GM18873 (cell line): ENCODE measurements around the gene CYP2C18.
"Not testable (repeated sequence)": the region's sequence is repeated elsewhere in the genome, so short reads cannot be mapped to it uniquely, and the experiment has no call there.

Experiments used
- ATAC-seq: cut with Tn5 transposase; IDR thresholded peaks from one replicate; pipeline ENCODE4 v1.9.1; 2021; ENCODE audit warnings: mild to moderate bottlenecking, moderate library complexity, moderate number of reproducible peaks; ENCODE audit not compliant: unreplicated experiment, low FRiP score

The CYP2C18 gene

GRCh38 chr10:94683214-94684054, at the start of gene CYP2C18:
CYP2C18 (plus strand) TSS chr10:94683729; CDS start chr10:94683820, 91 bp downstream.
- ATAC-seq: no peak

GRCh38 chr10:94638097-94638496, 45.4 kb upstream of the CYP2C18 start:
- ATAC-seq: not testable (repeated sequence)

GRCh38 chr10:94639902-94640301, 43.6 kb upstream of the CYP2C18 start:
- ATAC-seq: no peak

GRCh38 chr10:94640562-94640961, 43.0 kb upstream of the CYP2C18 start:
- no peak for ATAC-seq

GRCh38 chr10:94641480-94641879, 42.0 kb upstream of the CYP2C18 start:
- no peak for ATAC-seq

DNA sequence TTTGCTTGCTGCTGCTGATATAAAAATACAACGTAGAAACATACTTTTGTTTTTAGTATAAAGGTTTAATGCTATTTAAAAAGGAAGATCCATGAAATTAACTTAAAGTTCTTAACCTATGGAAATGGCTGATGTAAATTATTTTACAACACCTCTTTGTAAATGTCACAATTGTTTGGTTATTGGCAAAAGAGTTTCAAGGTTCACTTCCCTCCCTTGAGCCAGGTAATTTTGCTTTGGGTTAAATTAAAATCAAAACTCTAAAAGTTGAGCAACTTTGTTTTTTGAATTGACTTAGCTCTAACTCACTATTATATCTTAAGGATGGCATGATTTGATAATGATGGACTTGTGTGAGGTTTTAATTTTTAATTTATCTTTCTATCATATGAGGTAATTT, 39.2 kb upstream of the CYP2C18 start:
- ATAC-seq: no peak

DNA sequence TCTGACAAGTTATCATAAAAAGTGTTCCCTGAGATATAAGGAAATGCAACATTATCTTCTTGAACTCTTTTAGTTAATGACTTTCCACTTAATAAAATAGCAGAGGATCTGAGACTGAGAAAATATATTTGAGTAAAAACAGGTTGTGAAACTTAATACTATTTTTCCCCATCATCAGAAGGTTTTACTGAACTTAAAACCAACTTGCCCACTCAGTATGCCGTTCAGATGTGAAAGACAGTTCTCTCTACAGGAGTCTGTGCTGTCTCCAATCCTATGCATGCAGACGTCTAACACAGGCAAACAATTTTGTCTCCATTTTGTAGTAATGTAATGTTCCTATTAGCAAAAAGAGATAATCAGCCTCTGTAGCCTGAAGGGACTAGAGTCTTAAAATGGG, 38.2 kb upstream of the CYP2C18 start:
- ATAC-seq: no peak

DNA sequence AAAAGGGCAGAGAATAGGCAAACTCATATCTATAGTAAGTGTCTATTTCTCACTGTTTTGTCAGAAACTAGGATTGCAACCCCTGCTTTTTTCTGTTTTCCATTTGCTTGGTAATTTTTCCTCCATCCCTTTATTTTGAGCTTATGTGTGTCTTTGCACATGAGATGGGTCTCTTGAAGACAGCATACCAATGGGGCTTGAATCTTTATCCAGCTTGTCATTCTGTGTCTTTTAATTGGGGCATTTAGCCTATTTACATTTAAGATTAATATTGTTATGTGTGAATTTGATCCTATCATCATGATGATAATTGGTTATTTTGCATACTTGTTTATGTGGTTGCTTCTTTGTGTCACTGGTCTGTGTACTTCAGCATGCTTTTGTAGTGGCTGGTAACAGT, 28.3 kb upstream of the CYP2C18 start:
- not testable (repeated sequence) for ATAC-seq

DNA sequence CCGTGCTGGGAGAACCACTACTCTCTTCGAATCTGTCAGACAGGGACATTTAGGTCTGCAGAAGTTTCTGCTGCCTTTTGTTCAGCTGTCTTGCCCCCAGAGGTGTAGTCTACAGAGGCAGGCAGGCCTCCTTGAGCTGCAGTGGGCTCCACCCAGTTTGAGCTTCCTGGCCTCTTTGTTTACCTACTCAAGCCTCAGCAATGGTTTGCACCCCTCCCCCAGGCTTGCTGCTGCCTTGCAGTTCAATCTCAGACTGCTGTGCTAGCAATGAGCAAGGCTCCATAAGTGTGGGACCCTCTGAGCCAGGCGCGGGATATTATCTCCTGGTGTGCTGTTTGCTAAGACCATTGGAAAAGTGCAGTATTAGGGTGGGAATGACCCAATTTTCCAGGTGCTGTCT, 20.5 kb upstream of the CYP2C18 start:
- ATAC-seq: not testable (repeated sequence)

DNA sequence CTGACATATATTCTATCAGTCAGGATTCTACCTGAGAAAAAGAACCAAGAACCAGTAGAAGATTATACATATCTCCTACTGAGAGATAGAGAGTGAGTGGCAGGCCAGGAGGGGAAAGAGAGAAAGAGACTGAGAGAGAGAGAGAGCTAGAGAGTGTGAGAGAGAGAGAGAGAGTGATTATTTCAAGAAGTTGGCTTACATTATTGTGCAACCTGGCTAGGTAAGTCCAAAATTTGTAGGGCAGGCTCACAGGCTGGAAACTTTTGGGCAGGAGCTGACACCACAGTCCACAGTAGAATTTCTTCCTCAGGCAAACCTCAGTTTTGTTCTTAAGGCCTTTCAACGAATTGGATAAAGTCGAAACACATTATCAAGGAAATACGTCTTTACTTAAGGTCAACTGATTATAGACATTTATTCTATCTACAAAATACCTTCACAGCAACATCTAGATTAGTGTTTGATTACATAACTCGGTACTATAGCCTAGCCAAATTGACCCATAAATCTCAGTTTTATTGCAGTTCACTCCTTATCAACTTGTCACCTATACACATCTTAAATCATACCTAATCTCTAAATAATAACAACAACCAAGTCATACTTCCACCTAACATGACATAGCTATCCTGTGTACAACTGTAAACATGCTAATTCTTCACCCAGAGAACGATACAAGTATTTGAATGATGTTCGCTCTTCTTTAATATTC, 17.0 kb upstream of the CYP2C18 start:
- no peak for ATAC-seq

DNA sequence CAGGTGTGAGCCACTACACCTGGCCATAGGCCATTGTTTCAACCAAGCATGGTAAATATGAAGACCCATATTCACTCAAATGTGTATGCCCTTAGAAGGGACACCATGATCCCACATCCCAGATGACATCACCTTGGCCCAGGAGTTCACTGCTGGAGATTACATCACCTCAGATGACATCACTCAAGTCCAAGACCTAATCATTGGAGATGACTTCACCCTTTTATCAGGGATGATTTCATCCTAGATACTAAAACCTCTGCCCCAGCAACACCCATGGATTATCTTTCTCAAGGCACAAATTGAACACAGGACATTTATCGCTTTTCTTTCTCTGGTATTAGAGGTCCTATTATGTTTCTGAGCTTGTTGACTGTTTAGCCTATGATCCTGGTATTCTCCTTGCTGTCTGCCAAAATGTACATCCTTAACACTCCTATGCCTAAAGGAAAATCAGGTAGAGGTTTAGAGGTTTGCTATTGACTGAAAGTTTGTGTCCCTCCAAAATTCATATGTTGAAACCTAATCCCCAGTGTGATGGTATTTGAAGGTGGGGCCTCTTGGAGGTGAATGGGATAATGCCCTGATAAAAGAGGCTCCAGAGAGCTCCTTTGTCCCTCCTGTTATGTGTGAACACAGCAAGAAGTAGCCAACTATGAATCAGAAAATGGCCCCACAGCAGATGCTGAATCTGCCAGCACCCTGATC, 9.8 kb upstream of the CYP2C18 start:
- no peak for ATAC-seq

DNA sequence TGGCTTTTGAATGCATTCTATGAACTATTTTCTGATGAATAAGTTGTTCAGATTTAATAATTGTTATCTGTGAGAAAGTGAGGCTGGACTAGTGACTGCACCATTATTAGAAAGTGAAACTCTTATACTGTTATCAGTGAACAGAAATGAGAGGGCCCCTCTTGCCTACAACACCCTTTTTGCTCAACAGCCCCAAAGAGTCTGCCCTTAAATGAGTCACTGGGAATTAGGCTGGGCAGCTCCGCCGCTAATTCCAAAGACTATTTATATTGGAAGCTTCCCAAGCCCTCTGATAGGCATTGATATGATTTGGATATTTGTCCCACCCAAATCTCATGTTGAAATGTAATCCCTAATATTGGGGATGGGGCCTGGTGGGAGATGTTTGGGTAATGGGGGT, 7.0 kb upstream of the CYP2C18 start:
- ATAC-seq: no peak

GRCh38 chr10:94677691-94678090, 5.8 kb upstream of the CYP2C18 start:
- ATAC-seq: no peak

DNA sequence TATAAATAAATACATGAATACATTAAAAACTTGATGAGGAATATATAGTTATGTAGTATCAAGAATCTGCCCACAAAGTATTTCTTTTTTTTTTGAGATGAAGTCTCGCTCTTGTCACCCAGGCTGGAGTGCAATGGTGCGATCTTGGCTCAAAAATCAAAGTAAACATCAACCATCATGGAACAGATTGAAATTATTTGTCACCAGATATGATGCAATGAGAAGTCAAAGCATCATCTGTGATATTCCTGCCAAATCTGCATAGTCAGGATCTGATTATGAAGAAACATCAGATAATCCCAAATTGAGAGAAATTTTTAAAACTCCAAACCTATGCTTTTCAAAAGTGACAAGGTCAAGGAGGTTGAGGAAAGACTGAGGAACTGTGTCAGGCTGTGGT, 5.1 kb upstream of the CYP2C18 start:
- no peak for ATAC-seq

DNA sequence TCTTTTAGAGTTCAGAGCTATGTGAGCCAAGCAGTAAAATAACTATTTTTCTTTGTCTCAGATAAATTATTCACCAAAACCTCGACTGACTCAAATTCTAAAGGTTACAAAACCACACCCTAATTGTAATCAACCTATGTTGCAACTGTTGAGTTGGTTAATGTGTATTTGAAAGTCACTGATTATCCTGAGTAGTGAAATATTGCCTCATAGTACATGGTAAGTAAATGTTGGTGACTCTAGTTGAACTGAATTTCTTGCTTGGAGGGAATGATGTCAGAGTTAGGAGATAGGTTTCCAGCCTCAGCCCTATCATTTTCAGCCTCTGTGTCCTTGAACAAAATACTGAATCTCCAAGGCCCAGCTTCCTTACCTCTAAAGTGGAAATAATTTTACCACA, 3.0 kb upstream of the CYP2C18 start:
- no peak for ATAC-seq

- ATAC-seq: not testable (repeated sequence)
Observed at GRCh38 chr10:94682636-94683035, 893 bp upstream of the CYP2C18 start.

DNA sequence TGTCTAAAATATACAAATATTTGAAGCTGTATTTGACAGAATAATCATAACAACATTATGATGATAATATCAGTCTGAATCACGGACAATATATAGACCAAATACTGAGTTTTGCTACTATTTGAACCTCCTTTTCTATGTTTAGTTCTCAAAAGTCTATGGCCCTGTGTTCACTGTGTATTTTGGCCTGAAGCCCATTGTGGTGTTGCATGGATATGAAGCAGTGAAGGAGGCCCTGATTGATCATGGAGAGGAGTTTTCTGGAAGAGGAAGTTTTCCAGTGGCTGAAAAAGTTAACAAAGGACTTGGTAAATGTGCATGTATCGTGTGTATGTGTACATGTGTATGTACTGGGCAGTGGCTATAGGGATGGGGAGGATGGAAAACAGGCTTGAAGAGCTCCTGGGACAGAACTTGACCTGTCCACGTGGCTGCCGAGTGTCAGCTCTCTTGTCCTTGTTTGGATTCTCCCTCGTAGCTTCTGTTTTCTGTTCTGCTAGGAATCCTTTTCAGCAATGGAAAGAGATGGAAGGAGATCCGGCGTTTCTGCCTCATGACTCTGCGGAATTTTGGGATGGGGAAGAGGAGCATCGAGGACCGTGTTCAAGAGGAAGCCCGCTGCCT, 4.2 kb downstream of the CYP2C18 start:
- no peak for ATAC-seq

DNA sequence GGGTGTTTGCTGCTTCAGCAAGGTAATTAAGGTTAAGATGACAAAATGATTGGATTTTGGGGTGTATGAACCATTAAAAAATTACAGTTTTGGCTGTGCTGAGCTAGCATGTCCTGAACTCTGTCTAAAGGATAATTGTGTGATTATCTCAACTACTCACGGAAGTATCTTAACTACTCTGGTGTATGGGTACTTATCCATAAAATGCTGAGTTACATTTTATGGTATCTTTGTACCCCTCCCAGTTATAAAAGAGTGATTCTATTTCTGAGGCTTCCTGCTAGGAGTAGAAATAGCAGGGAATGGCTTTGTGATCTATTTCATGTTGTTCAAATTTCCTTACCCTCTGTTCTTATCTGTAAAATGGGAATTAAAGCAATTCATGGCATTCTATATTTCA, 22.6 kb downstream of the CYP2C18 start:
- no peak for ATAC-seq

DNA sequence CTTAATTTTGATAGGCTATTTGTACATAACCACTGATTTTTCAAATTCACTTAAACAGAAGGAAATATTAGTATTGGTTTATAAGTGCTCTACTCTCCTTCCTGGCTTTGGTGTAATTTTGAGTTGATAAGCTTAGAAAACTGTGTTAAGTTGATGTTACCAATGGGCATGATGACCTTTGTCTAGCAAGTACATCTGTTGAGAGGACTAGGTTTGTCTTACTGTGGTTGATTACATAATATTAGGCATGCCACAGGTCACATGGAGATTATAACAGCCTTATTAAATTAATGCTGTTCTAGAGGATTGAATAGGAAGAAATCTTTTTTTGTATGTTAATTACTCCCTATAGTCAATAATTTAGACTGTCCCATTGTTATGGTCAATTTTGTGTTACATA, 27.0 kb downstream of the CYP2C18 start:
- no peak for ATAC-seq

- ATAC-seq: no peak
Observed at GRCh38 chr10:94725871-94726270, 42.3 kb downstream of the CYP2C18 start.

DNA sequence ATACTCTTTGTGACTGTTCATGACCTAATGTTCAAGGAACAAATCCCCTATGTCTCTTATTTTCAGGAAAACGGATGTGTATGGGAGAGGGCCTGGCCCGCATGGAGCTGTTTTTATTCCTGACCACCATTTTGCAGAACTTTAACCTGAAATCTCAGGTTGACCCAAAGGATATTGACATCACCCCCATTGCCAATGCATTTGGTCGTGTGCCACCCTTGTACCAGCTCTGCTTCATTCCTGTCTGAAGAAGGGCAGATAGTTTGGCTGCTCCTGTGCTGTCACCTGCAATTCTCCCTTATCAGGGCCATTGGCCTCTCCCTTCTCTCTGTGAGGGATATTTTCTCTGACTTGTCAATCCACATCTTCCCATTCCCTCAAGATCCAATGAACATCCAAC, 51.7 kb downstream of the CYP2C18 start:
- ATAC-seq: no peak
